ENCODE data around the gene ZNF785. TPM values are rescaled to one million over a fixed set of nuclear protein-coding genes. Genes with fewer than 3 reads are reported as not detected.
"Not testable (repeated sequence)": the region's sequence is repeated elsewhere in the genome, so short reads cannot be mapped to it uniquely, and the experiment has no call there.

ZNF785 gene
- total and polyA plus RNA-seq, 2 donors (not counting 3 experiments of a cell fraction or from before 2014, with no cell fraction given) = 7.8 to 21.9 TPM

GRCh38 chr16:30592871-30593270 lies 7.4 kb upstream of the ZNF785 start:
- TF ChIP-seq, protein P1, sequence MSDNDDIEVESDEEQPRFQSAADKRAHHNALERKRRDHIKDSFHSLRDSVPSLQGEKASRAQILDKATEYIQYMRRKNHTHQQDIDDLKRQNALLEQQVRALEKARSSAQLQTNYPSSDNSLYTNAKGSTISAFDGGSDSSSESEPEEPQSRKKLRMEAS (IDR thresholded peaks at IDR 0.05; ENCODE audit: insufficient read depth, insufficient read length) = no peak
- TF ChIP-seq JUN (IDR thresholded peaks at IDR 0.05; ENCODE audit: borderline replicate concordance, insufficient read depth, insufficient read length, low read depth) (no peak), MYC (IDR thresholded peaks at IDR 0.05; ENCODE audit: low read depth, low read length) (no peak), POLR2AphosphoS5 (IDR thresholded peaks at IDR 0.05; ENCODE audit: insufficient read depth, low read depth, low read length) (no peak), GATA2 (IDR thresholded peaks at IDR 0.05; ENCODE audit: insufficient read depth, insufficient read length, low read depth, low read length) (no peak), FOS (IDR thresholded peaks at IDR 0.05; ENCODE audit: borderline replicate concordance, insufficient read depth, low read length) (no peak)
- Histone ChIP-seq H3K27me3 (ENCODE audit: control insufficient read depth in 2 of 2, insufficient read depth in 2 of 2, low read length in 2 of 2) (no peaks in the 10 kb centered on the region), H3K4me1 (ENCODE audit: control insufficient read depth, extremely low read depth, insufficient read depth, low read length) (no peaks in the 10 kb centered on the region), H3K79me2 (ENCODE audit: control insufficient read depth, insufficient read depth, low read length) (no peaks in the 10 kb centered on the region), H3K4me3 (replicated peaks in 1 of 3; ENCODE audit: insufficient read depth in 1 of 3, low read depth in 1 of 3, low read length in 3 of 3) (no peak overlapping the region), H3K9me1 (replicated peaks; ENCODE audit: control insufficient read depth, extremely low read depth, insufficient read depth, low read length) (no peaks in the 10 kb centered on the region), H4K20me1 (replicated peaks; ENCODE audit: control insufficient read depth, extremely low read depth, insufficient read depth, low read length) (no peaks in the 10 kb centered on the region), H3K9me3 (replicated peaks; ENCODE audit: control insufficient read depth, insufficient read depth, low read length) (no peaks in the 10 kb centered on the region), H3K36me3 (ENCODE audit: control insufficient read depth in 2 of 2, extremely low read depth in 1 of 2, insufficient read depth in 2 of 2, low read length in 2 of 2) (no peaks in the 10 kb centered on the region), H3K9ac (replicated peaks; ENCODE audit: extremely low read depth, insufficient read depth, low read length) (no peak overlapping the region), H3K4me2 (ENCODE audit: insufficient read depth, low read length) (no peak overlapping the region), H3K27ac (ENCODE audit: insufficient read depth, low read depth, low read length) (no peak overlapping the region), H2AFZ (ENCODE audit: low read depth, low read length) (no peak overlapping the region)
- BruUV-seq (replicated peaks) = no TSS peak
- dilution Hi-C loops (cut with MboI; ENCODE audit: extremely low pct_ligation_motif_present, low sequenced_read_pairs) = no loop called here
- POLR2A ChIA-PET = no interaction called here
- intact Hi-C loops (cut with micrococcal nuclease) = no loop called here
- DNase-seq (ENCODE audit: low read depth, low spot score) = no peak
- CTCF ChIA-PET = no interaction called here
- no peak for FAIRE-seq

DNA sequence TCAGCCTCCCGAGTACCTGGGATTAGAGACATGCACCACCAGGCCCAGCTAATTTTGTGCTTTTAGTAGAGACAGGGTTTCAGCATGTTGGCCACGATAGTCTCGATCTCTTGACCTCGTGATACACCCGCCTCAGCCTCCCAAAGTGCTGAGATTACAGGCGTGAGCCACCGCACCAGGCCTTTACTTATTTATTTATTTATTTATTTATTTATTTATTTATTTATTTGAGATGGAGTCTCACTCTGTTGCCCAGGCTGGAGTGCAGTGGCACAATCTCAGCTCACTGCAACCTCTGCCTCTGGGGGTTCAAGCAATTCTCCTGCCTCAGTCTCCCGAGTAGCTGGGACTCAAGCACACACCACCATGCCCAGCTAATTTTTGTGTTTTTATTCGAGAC lies 5.4 kb upstream of the ZNF785 start:
- POLR2A ChIA-PET; H3K4me2 ChIP-seq (ENCODE audit: insufficient read depth, low read length); H3K9me3 ChIP-seq (replicated peaks; ENCODE audit: control insufficient read depth, insufficient read depth, low read length); H2AFZ ChIP-seq (ENCODE audit: low read depth, low read length); BruUV-seq (replicated peaks); H3K27ac ChIP-seq (ENCODE audit: insufficient read depth, low read depth, low read length); H3K4me1 ChIP-seq (ENCODE audit: control insufficient read depth, extremely low read depth, insufficient read depth, low read length); H4K20me1 ChIP-seq (replicated peaks; ENCODE audit: control insufficient read depth, extremely low read depth, insufficient read depth, low read length); dilution Hi-C loops (cut with MboI; ENCODE audit: extremely low pct_ligation_motif_present, low sequenced_read_pairs); H3K36me3 ChIP-seq (ENCODE audit: control insufficient read depth in 2 of 2, extremely low read depth in 1 of 2, insufficient read depth in 2 of 2, low read length in 2 of 2); H3K79me2 ChIP-seq (ENCODE audit: control insufficient read depth, insufficient read depth, low read length); FAIRE-seq; H3K9ac ChIP-seq (replicated peaks; ENCODE audit: extremely low read depth, insufficient read depth, low read length); DNase-seq (ENCODE audit: low read depth, low spot score); H3K4me3 ChIP-seq (replicated peaks in 1 of 3; ENCODE audit: insufficient read depth in 1 of 3, low read depth in 1 of 3, low read length in 3 of 3); H3K9me1 ChIP-seq (replicated peaks; ENCODE audit: control insufficient read depth, extremely low read depth, insufficient read depth, low read length); intact Hi-C loops (cut with micrococcal nuclease); H3K27me3 ChIP-seq (ENCODE audit: control insufficient read depth in 2 of 2, insufficient read depth in 2 of 2, low read length in 2 of 2): not testable (repeated sequence)
- CTCF ChIA-PET = interaction anchor here (0.6 kb wide), 1 partner anchor 15 kb away, joined by 3 read pairs; no protein-coding TSS in a partner anchor

- CTCF ChIA-PET = interaction anchor here (5.2 kb wide), 1 partner anchor 8 kb away, joined by 20 read pairs; no protein-coding TSS in a partner anchor
- DNase-seq (ENCODE audit: low read depth, low spot score); H3K27ac ChIP-seq (ENCODE audit: insufficient read depth, low read depth, low read length); H3K27me3 ChIP-seq (ENCODE audit: control insufficient read depth in 2 of 2, insufficient read depth in 2 of 2, low read length in 2 of 2); H3K36me3 ChIP-seq (ENCODE audit: control insufficient read depth in 2 of 2, extremely low read depth in 1 of 2, insufficient read depth in 2 of 2, low read length in 2 of 2); H3K4me2 ChIP-seq (ENCODE audit: insufficient read depth, low read length); intact Hi-C loops (cut with micrococcal nuclease); POLR2A ChIA-PET; dilution Hi-C loops (cut with MboI; ENCODE audit: extremely low pct_ligation_motif_present, low sequenced_read_pairs); H3K9me1 ChIP-seq (replicated peaks; ENCODE audit: control insufficient read depth, extremely low read depth, insufficient read depth, low read length); H3K9me3 ChIP-seq (replicated peaks; ENCODE audit: control insufficient read depth, insufficient read depth, low read length); BruUV-seq (replicated peaks); H3K9ac ChIP-seq (replicated peaks; ENCODE audit: extremely low read depth, insufficient read depth, low read length); H3K4me1 ChIP-seq (ENCODE audit: control insufficient read depth, extremely low read depth, insufficient read depth, low read length); H4K20me1 ChIP-seq (replicated peaks; ENCODE audit: control insufficient read depth, extremely low read depth, insufficient read depth, low read length); FAIRE-seq; H2AFZ ChIP-seq (ENCODE audit: low read depth, low read length); H3K4me3 ChIP-seq (replicated peaks in 1 of 3; ENCODE audit: insufficient read depth in 1 of 3, low read depth in 1 of 3, low read length in 3 of 3): not testable (repeated sequence)
- H3K79me2 ChIP-seq (ENCODE audit: control insufficient read depth, insufficient read depth, low read length) = peaks cover 16% of the 10 kb centered on the region
Measured at GRCh38 chr16:30589582-30589981, 4.1 kb upstream of the ZNF785 start.
